HG03354 (cell line): ENCODE data around the gene RNF187.

Experiments
- ATAC-seq: cut with Tn5 transposase; IDR thresholded peaks from one replicate; pipeline ENCODE4 v1.9.1; 2021; ENCODE audit warnings: mild to moderate bottlenecking; ENCODE audit not compliant: unreplicated experiment, poor library complexity, severe bottlenecking

Gene RNF187

DNA sequence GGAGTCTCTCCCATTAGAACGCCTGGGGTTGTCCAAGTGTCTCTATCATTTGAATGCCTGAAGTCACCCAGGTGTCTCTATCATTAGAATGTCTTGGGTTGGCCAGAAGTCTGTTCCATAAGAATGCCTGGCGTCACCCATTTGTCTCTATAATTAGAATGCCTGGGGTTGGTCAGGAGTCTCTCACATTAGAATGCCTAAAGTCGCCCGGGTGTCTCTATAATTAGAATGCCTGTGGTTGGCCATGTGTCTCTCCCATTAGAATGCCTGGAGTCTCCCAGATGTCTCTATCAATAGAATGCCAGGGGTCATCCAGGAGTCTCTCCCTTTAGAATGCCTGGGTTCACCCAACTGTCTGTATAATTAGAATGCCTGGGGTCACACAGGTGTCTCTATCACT, 54.5 kb downstream of the RNF187 start:
- ATAC-seq, result no peak

DNA sequence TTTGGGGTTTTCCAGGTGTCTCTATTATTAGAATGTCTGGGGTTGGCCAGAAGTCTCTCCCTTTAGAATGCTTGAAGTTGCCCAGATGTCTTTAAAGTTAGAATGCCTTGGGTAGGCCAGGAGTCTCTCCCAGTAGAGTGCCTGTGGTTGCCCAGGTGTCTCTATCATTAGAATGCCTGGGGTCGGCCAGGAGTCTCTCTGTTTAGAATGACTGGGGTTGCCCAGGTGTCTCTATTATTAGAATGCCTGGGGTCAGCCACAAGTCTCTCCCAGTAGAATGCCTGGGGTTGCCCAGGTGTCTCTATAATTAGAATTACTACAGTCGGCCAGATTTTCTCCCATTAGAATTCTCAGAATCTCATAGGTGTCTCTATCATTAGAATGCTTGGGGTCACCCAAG, 55.2 kb downstream of the RNF187 start:
- ATAC-seq, result no peak

DNA sequence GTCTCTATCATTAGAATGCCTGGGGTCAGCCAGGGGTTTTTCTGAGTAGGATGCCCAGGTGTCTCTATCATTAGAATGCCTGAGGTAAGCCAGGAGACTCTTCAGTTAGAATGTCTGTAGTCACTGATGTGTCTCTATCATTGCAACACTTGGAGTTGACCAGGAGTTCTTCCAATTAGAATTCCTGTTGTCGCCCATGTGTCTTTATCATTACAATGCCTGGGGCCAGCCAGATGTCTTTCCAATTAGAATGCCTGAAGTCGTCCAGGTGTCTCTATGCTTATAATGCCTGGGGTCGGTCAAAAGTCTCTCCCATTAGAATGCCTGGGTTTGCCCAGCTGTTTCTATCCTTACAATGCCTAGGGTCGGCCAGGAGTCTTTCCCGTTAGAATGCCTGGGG, 55.8 kb downstream of the RNF187 start:
- ATAC-seq, result no peak

DNA sequence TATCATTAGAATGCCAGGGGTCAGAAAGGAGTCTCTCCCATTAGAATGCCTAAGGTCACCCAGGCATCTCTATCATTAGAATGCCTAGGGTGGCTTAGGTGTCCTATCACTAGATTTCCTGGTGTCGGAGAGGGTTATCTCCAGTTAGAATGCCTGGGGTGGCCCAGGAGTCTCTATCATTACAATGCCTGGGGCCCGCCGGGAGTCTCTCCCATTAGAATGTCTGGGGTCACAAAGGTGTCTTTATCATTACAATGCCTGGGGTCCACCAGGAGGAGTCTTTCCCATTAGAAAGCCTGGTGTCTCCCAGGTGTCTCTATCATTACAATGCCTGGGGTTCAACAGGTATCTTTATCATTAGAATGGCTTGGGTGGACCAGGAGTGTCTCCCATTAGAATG, 56.2 kb downstream of the RNF187 start:
- ATAC-seq, result no peak

DNA sequence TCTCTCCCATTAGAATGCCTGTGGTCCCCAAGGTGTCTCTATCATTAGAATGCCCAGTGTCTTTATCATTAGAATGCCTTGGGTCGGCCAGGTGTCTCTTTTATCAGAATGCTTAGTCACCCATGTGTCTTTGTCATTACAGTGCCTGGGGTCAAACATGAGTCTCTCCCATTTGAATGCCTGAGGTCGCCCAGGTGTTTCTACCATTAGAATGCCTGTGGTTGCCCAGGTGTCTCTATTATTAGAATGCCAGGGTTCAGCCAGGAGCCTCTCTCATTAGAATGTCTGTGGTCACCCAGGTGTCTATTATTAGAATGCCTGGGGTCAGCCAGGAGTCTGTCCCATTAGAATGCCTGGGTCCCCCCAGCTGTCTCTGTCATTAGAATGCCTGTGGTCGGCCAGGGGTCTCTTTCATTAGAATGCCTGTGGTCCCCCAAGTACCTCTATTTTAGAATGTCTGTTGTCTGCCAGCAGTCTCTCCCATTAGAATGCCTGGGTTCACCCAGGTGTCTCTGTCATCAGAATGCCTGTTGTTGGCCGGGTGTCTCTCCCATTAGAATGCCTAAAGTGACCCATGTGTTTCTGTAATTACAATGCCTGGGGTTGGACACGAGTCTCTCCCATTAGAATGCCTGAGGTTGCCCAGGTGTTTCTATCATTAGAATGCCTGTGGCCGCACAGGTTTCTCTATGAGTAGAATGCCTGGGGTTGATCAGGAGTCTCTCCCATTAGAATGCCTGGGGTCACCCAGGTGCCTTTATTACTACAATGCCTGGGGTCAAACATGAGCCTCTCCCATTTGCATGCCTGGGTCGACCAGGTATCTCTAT, 57.1 kb downstream of the RNF187 start:
- ATAC-seq, result no peak

DNA sequence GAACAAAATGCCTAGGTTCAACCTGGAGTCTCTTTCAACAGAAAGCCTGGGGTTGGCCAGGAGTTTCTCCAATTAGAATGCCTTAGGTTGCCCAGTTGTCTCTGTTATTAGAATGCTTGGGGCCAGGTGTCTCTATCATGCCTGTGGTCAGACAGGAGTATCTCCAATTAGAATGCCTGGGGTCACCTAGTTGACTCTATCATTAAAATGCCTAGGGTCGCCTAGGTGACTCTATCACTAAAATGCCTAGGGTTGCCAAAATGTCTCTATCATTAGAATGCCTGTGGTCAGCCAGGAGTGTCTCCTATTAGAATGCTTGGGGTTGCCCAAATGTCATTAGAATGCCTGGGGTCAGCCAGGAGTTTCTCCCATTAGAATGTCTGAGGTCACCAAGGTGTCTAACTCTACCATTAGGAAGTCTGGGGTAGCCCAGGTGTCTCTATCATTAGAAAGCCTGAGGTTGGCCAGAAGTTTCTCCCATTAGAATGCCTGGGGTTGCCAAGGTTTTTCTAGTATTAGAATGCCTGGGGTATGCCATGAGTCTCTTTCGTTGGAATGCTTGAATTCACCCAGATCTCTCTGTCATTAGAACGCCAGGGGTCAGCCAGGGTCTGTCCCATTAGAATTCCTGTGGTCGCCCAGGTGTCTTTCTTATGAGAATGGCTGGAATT, 57.9 kb downstream of the RNF187 start:
- ATAC-seq, result no peak
